Stimulated activated CD4-positive, alpha-beta T cell treated with anti-CD3 and anti-CD28 coated beads, Interleukin-4, amount 100 ng/mL, for 24 hours (primary cell): ENCODE results near the gene MYMK.

Source experiments
- DNase-seq: peaks from one replicate; pipeline ENCODE4 v3.0.0-alpha.2; 2020

The MYMK gene

GRCh38 chr9:133517711-133518110 lies 7.0 kb downstream of the MYMK start:
- no peak for DNase-seq

GRCh38 chr9:133516961-133517350 lies 7.8 kb downstream of the MYMK start:
- DNase-seq: no peak

- no peak for DNase-seq
These were observed 8.4 kb downstream of the MYMK start for GRCh38 chr9:133516256-133516960.

DNA sequence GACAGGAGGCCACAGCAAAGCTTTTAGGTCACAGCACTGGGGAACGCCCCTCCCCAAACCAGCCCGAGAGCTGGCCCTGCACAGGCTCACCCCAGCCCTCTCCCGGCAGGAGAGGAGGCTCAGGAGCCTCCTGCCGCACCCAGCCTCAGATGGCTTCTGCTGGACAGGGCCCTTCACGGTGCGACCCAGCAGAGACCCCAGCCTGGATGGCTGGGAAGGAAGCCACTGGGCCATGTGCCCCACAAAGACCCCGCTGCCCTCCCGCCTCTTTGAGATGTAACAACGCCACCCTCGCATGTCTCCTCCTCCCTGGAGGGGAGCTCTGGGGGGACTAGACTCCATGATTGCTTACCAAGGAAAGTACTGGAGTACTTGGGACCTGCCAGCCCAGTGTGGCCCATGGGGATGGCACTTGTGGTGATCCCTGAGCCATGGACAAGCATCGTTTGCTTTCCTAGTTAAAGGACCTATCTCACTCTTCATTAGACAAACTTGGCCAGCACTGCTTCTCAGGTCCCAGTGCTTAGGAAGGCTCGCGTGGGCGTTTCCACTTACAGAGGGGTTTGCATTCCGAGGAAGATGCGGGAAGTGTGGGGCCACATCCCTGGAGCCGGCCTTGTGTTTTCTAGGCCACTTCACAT lies 9.0 kb downstream of the MYMK start:
- no peak for DNase-seq

DNA sequence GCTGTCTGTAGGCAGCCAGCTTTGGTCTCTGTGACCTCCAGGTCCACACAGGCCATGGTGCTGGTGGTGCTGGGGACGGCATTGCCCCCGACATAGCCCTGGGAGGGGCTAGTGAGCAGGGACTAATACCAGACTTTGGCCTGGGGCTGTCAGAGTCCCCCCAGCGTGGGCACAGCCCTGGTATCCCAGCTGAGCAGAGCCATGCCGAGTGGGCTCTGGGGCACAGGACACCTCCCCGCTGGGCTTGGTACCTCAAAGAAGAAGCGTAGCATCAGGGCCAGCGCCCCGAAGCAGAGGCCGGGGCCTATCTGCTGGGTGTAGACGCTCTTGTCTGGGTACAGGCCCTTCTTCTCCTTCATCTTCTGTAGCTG lies 9.5 kb downstream of the MYMK start:
- no peak for DNase-seq

DNA sequence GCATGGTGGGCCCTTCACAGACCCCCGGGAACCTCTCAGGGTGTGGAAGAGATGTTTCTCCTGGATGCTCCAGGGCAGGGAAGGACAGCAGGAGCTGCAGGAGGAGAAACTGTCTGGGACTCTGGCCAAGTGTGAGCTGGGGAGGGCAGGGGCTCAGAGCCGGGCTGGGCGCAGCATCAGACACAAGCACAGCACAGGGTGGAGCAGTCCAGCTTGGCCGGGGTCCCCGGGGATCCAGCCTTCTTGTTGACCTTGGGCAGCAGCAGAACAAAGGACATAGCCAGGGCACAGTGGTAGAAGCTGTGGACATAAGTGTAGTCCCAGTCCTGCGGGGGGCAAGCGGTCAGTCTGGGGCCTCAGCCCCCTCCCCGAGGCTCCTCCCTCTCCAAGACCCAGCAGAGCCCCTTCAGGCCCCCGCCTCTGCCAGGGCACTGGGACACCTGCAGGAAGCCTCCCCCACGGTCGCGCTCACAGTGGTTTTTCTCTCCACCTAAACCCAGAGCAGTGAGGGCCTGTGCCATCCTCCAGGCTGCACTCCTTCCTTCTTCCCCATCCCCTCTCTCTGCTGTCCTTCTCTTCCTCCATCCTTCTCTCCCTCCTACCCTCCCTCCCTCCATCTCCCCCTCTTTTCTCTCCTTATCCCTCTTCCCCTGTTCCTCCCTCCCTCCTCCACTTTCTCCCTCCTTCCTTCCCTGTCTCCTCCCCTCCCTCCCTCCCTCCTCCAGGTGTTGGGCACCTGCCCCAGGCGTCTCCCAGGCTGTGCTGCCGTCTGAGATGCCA lies 10.1 kb downstream of the MYMK start:
- DNase-seq: no peak

DNA sequence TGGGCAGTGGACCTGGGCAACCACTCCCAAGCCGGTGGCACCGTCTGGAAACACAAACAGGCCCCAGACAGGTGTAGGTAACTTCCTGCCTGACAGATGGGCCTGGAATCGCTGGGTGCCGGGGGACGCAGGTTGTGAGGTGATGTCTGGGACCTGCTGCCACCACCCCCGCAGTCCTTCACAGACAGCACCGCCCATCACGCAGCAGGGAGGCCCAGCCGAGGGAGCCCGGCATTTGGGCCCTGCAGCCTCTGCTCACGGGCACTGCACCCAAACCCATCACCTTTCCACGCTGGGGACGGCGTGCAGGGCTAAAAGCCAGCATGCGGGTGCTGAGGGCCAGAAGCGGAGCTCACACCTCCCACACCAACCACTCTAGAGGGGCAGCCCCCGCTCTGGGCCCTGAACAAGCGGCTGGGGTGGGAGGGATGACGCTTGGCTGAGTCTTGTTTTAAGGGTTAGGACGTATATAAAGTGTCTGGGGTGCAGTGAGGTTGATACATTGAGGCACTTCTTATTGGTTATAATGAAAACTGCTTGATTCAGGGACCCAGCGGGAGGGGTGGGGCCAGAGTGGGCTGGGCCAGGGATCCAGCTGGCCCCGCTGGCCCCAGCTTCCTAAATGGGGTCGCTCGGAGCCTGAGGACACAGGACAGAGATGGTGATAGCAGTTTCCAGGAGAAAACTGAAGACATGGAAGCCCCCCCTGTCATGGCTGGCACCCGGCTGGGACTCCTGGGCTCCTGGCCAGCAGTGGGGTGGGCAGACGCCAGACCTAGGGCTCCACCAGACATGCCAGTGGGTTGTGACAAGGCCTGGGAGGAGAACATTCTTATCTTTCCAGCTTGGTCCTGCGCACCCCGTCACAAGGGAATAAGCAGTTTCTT lies 11.3 kb downstream of the MYMK start:
- no peak for DNase-seq

DNA sequence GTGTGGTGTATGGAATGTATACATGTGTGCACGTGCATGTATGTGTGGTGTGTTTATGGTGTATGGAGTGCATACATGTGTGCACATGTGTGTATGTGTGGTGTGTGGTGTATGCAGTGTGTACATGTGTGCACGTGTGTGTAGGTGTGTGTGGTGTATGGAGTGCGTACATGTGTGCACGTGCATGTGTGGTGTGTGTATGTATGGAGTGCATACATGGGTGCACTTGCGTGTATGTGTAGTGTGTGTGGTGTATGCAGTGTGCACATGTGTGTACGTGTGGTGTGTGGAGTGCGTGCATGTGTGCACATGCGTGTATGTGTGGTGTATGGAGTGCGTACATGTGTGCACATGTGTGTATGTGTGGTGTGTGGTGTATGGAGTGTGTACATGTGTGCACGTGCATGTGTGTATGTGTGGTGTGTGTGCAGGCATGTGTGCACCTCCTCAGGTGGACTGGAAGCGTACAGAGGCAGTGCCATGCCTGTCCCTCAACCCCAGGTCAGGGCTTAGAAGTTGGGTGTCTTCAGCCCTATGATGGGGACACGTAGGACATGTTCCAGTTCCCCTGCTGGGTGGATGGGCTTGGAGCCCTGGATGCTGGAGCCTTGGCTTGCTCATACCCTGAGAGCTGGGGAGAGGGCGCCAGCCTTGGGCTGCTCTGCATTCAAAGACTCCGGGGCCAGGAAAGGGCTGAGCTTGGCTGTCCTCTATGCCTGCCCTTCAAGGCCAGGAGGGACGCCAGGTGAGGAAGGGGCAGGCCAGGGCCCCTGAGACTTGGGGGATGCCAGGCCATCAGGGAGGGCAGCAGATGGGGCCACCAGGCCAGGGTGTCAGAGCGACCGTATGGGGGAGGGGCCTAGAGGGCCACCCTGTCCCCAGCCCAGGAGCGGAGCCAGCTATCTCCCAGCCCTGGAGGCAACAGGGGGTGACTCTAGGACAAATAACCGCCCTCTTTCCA lies 12.2 kb downstream of the MYMK start:
- no peak for DNase-seq

- no peak for DNase-seq
These were observed 13.2 kb downstream of the MYMK start for GRCh38 chr9:133511607-133512006.

DNA sequence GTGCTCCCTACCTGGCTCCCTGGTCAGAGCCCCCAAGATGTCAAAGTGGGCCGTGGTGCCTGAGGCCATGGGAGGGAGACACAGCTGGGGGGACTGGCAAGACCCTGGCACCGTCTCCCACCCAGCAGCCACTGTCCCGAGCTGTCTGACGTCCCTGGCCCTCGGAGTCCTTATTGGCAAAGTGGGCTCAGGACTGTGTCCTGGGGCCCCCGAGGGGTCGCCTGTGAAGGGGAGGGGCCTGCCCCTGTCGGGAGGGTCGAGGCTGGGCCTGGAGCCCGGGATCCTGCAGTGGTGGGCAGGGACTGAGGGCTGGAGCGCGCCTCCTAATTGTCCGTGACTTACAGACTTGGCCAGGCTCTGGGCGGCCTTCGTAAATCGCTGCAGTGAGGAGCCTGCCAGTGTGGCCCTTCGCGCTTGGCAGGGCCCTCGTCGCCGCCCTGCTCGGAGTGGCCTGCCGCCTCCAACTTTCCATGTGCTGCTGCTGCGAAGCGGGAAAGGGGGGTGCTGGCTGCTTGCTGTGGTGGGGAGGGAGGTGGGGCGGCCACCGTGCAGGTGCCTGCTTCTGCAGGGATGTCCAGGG lies 13.7 kb downstream of the MYMK start:
- no peak for DNase-seq

DNA sequence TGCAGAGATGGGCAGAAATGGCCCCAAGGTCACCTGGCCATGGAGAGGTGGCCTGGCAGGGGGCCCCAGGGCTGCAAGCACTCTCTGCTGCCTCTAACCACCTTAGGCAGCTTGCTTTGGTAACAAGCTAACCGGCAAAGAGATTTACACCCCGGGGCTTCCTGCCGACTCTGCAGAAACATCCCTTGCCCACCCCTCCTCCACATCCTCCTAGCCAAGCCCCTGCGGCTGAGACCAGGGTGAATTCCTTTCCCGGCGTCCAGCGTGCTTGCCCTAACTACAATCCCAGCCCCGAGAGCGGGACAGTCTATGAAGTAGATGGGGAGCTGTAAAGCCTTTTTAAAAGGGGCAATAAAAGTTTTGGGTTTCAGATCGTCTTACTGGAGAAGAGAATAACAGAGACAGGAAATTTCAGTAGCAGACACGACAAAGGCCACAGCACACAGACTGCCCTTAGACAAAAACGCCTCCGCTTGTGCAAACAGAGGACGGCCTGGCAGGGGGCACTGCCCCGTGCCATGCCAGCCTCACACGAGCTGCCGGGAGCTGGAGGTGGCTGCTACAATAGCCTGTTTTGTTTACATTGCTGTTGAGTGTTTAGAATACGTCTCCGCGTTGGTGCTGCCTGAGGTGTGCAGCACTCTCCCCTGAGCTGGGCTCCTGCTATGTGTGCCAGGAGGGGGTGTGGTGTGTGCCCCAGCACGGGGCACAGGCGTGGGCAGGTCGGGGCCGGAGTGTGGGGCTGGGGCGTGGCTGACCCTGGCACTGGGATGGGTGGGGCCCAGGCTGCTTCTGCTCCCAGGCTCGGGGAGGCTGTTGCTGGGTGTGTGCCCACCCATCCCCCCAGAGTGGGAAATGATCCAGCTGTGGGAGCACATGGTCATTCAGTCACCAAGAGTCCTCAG lies 15.3 kb downstream of the MYMK start:
- DNase-seq: no peak

DNA sequence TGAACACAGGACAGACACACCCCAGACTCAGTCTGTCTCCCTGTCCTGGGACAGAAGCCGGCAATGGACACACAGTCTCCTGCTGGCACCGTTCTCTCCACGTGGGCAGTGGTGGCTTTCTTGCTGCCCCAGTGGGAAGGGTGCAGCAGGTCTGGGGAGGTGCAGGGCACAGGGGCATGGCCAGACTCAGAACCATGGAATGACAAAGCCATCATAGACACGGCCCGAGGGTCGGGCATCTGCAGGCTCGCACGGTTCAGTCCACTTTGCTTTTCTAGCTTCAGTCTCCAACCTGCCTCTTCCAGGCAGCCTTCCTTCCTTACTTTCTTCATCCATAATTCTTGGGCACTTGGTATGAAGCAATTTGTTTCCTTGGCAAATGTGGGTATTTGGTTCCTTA lies 16.7 kb downstream of the MYMK start:
- no peak for DNase-seq

GRCh38 chr9:133507246-133507965 lies 17.4 kb downstream of the MYMK start:
- no peak for DNase-seq

- no peak for DNase-seq
These were observed 18.1 kb downstream of the MYMK start for GRCh38 chr9:133506653-133507038.

DNA sequence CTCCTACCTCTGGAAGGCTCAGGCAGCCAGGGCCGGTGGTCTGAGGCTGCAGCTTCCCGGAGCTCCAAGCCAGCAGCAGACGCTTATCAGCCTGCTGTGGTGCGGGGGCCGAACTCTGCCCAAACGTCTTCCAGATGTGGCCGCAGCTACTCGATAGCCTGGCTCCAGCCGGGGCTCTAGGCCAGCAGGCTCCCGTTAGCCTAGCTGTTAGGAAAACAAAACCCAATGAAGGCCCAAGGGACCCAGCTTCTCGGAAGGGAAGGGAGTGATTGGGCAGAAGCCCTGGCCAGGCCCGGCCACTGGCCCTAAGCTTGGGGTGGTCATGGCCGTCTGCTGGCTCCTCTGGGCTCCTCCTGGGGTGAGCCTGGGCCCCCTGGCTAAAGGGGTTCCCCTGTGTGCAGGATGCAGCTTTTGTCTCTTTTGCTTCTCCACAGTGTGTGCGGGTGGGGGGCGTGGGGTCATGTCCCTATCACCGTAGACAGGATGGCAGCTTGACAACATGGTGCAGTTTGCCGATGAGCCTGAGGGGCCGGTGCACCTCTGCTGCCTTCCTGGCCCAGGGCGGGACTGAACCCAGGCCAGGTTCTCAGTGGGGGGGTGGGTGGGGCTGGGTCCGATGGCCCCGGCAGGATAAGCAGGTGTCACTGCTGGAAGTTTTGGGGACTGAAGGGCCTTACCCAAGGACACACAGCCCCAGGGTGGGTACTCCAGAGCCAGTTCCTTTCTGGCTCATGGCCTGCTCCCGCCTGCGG lies 18.7 kb downstream of the MYMK start:
- no peak for DNase-seq

DNA sequence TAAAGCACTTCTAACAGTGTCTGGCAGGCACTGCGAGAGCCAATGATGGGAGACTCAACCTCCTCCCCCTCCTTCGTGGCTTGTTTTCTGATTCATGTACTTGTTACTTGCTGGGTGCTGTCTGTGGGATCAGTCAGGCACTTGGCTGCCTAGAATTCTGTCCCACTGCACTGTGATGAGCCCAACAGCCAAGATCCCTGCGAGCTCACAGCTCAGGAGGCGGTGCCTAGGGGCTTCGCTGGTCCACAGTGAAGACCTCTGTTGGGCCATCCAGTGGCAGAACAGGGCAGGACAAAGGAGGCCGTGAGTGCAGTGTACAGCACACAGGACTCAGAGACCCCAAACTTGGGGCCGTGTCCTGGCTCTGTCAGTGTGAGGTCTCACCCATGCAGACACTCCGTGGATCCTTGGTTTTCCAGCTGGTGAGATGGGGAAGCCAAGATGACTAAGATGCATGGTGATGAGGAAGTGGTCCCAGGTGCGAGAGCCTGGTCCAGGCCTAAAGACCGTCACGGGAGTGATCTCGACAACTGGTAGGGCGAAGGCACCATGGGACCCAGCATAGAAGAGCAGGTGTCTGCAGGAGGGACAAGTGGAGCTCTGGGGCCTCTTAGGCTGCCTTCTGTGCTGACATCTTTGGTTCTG lies 19.5 kb downstream of the MYMK start:
- no peak for DNase-seq

DNA sequence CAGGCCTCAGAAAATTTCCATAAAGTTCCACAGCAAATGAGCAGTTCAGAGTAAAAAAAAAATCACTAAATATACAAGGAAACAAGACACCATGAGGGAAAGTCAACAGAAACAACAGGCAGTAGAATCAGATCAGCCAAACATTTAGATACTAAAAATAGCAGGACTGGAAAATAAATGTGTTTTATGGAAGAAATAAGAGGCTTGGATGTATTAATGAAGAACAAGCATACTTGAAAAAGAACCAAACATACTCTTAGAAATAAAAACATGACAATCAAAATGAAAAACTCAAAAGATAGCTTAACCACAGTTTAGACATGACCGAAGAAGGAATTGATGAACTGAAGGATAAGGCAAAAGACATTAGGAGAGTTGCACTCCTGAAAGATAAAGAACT lies 22.6 kb downstream of the MYMK start:
- DNase-seq: no peak

GRCh38 chr9:133499892-133500270 lies 24.9 kb downstream of the MYMK start:
- no peak for DNase-seq
